ENCODE results near the gene NGB. TPM values are rescaled to one million over a fixed set of nuclear protein-coding genes. Genes with fewer than 3 reads are reported as not detected.
A peak's percentile ranks its signal among the peaks of the same experiment; 100 is the strongest.

NGB gene
- total RNA-seq, 1 donor from 2014 or later, result not detected

DNA sequence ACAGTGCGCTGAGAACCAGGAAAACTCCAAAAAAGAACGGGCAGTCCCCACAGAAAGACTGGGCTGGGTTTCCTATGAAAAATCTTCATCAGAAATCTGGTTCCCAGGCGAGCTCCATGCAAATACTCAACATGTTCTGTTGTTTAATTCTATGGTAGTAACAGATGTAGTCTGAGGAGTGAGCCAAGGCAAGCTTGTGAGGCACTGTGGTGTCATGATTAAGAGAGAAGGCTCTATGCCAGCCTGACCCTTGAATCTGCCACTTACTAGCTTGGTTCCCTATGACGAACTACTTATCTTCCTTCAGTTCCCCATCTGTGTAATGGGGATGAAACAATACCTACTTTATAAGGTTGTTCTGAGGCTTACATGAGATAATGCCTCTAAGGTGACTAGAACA is 39.0 kb upstream of the NGB start:
- no peak overlapping the region for H3K4me3 ChIP-seq
- H3K27me3 ChIP-seq, result no peaks in the 10 kb centered on the region
- TF ChIP-seq, protein P1, sequence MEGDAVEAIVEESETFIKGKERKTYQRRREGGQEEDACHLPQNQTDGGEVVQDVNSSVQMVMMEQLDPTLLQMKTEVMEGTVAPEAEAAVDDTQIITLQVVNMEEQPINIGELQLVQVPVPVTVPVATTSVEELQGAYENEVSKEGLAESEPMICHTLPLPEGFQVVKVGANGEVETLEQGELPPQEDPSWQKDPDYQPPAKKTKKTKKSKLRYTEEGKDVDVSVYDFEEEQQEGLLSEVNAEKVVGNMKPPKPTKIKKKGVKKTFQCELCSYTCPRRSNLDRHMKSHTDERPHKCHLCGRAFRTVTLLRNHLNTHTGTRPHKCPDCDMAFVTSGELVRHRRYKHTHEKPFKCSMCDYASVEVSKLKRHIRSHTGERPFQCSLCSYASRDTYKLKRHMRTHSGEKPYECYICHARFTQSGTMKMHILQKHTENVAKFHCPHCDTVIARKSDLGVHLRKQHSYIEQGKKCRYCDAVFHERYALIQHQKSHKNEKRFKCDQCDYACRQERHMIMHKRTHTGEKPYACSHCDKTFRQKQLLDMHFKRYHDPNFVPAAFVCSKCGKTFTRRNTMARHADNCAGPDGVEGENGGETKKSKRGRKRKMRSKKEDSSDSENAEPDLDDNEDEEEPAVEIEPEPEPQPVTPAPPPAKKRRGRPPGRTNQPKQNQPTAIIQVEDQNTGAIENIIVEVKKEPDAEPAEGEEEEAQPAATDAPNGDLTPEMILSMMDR (IDR thresholded peaks at IDR 0.05), result no peak
- intact Hi-C loops (cut with DNase I), result no loop called here
- peaks cover 8% of the 10 kb centered on the region for H3K36me3 ChIP-seq
- no peaks in the 10 kb centered on the region for H3K9me3 ChIP-seq
- no peak for ATAC-seq
- H3K27ac ChIP-seq, result no peak overlapping the region
- DNase-seq, result no peak
- peaks cover 6% of the 10 kb centered on the region for H3K4me1 ChIP-seq

- no peaks in the 10 kb centered on the region for H3K9me3 ChIP-seq
- DNase-seq (no peak), ATAC-seq (no peak)
- intact Hi-C loops (cut with DNase I), result no loop called here
- TF ChIP-seq, protein P1 (IDR thresholded peaks at IDR 0.05), result no peak
- H3K4me1 ChIP-seq, result peaks cover 6% of the 10 kb centered on the region
- H3K27me3 ChIP-seq, result no peaks in the 10 kb centered on the region
- H3K27ac ChIP-seq, result no peak overlapping the region
- H3K4me3 ChIP-seq, result no peak overlapping the region
- peaks cover 8% of the 10 kb centered on the region for H3K36me3 ChIP-seq
Observed at GRCh38 chr14:77309131-77309530, 38.1 kb upstream of the NGB start.

- Histone ChIP-seq H3K27me3 (no peaks in the 10 kb centered on the region), H3K36me3 (peaks cover 8% of the 10 kb centered on the region), H3K27ac (no peak overlapping the region), H3K4me1 (no peaks in the 10 kb centered on the region), H3K4me3 (no peak overlapping the region), H3K9me3 (no peaks in the 10 kb centered on the region)
- DNase-seq (no peak), ATAC-seq (peak; percentile 39)
- intact Hi-C loops (cut with DNase I), result no loop called here
- TF ChIP-seq, protein P1 (IDR thresholded peaks at IDR 0.05), result no peak
Observed at GRCh38 chr14:77306851-77307496, 36.0 kb upstream of the NGB start.

DNA sequence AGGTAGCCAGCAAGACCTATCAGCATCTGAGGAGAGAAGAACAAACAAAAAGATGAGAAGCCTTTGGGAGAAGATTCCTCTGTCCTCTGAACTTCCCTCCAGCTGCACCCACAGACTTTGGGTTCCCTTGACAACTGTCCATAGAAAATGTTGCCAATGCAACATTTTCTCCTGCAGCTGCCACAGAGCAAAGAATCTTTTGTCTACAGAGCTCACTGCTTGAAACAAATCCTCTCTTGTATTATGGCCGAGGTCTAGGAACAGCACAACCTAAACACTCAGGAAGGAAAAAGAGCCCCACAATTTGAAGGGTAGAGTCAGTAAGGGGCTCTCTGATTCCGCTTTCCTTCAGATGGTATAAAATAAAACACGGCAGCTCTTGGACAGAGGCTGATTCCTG is 35.4 kb upstream of the NGB start:
- intact Hi-C loops (cut with DNase I), result no loop called here
- ATAC-seq, result no peak
- Histone ChIP-seq H3K4me3 (no peak overlapping the region), H3K36me3 (peaks cover 8% of the 10 kb centered on the region), H3K9me3 (no peaks in the 10 kb centered on the region), H3K27me3 (no peaks in the 10 kb centered on the region), H3K27ac (no peak overlapping the region), H3K4me1 (no peaks in the 10 kb centered on the region)
- no peak for DNase-seq
- TF ChIP-seq, protein P1 (IDR thresholded peaks at IDR 0.05), result no peak

GRCh38 chr14:77305696-77306095 is 34.7 kb upstream of the NGB start:
- peaks cover 8% of the 10 kb centered on the region for H3K36me3 ChIP-seq
- H3K27me3 ChIP-seq, result no peaks in the 10 kb centered on the region
- ATAC-seq (no peak), DNase-seq (no peak)
- H3K9me3 ChIP-seq, result no peaks in the 10 kb centered on the region
- intact Hi-C loops (cut with DNase I), result no loop called here
- no peak overlapping the region for H3K27ac ChIP-seq
- no peaks in the 10 kb centered on the region for H3K4me1 ChIP-seq
- TF ChIP-seq, protein P1 (IDR thresholded peaks at IDR 0.05), result no peak
- no peak overlapping the region for H3K4me3 ChIP-seq
